GM12873 (cell line): ENCODE data around the gene FTO.

Source experiments
- CTCF ChIP-seq: IDR thresholded peaks from 2 replicates; pipeline ENCODE4 v1.5.1; 2012; ENCODE audit warnings: low read depth, mild to moderate bottlenecking, moderate library complexity, low read length, control low read depth; ENCODE audit not compliant: insufficient read depth; ENCODE audit errors: missing control alignments

Gene FTO

GRCh38 chr16:53692146-53692545 lies 11.8 kb upstream of the FTO start:
- TF ChIP-seq CTCF, result no peak

- TF ChIP-seq CTCF, result no peak
These were observed 10.6 kb upstream of the FTO start for GRCh38 chr16:53693320-53693719.

- TF ChIP-seq CTCF, result no peak
These were observed 8.9 kb upstream of the FTO start for GRCh38 chr16:53695070-53695469.

- no peak for TF ChIP-seq CTCF
These were observed 473 bp downstream of the FTO start for GRCh38 chr16:53704445-53704813.

- TF ChIP-seq CTCF, result no peak
These were observed 3.7 kb downstream of the FTO start for GRCh38 chr16:53707671-53708070.

- TF ChIP-seq CTCF, result no peak
These were observed 4.5 kb downstream of the FTO start for GRCh38 chr16:53708490-53708889.

- no peak for TF ChIP-seq CTCF
These were observed 7.4 kb downstream of the FTO start for GRCh38 chr16:53711390-53711789.

GRCh38 chr16:53712065-53712464 lies 8.1 kb downstream of the FTO start:
- no peak for TF ChIP-seq CTCF
